Skeletal muscle cell (primary cell): ENCODE measurements around the gene ZNF668.

Experiments used
- DNase-seq: peaks from one replicate; pipeline ENCODE4 v3.0.0-alpha.2; 2010; ENCODE audit warnings: low read depth
- H3K4me3 ChIP-seq: 2 replicates; pipeline ENCODE4 v1.5.1; 2011; ENCODE audit warnings: low read depth, mild to moderate bottlenecking, control low read depth, low read length, moderate library complexity

The ZNF668 gene

DNA sequence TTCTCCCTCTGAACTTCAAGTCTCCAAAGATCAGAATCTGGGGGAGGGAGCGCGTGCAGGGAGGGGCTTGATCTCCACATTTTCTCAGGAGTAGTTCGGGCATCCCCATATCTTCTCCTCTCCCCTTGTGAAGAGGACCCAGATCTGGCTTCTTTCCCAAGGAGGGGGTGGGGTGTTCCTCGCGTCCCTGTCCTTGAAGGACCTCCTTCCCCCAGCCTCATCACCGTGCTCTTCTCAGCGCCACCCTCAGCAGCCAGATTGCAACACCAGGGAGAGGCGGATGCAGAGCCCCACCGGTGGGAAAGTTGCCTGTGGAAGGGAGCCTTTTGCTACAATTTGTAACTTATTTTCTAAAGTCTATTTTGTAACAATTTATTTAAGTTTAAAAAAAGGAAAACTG lies 9.0 kb upstream of the ZNF668 start:
- no peak for DNase-seq

DNA sequence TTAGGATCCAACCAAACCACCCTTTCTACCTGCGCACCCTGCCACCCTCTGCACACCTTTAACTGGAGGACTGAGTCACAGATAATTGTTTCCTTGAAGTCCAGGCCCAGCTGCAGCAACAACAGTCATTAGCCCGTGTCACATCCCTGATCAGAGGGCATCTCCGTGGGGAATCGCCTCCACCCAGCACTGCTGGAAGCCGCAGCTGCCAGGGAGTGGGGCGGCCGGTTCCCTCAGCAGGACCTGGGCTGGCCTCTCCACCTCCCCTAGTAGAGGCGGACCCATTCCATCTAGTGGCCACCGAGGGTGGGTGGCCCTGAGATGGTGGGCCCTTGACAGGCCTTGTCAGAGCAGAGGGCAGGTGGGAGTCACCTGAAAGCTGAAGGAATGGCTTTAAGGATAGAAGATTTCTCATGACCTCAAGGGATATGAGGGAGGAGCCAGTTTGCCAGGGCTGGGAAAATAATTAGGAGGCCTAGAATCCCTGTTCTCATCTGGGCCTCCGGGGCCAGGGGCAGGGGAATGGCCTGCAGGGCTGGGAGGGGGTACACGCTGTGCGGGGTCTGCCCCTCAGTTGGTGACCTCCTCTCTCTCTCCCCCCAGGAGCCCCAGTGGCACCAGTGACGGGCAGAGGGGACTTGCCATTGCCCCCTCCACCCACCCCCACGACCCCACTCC lies 8.5 kb upstream of the ZNF668 start:
- H3K4me3 ChIP-seq, result no peak overlapping the region
- no peak for DNase-seq

More for the DNA sequence above, 9.0 kb upstream of the ZNF668 start:
- H3K4me3 ChIP-seq, result no peak overlapping the region

DNA sequence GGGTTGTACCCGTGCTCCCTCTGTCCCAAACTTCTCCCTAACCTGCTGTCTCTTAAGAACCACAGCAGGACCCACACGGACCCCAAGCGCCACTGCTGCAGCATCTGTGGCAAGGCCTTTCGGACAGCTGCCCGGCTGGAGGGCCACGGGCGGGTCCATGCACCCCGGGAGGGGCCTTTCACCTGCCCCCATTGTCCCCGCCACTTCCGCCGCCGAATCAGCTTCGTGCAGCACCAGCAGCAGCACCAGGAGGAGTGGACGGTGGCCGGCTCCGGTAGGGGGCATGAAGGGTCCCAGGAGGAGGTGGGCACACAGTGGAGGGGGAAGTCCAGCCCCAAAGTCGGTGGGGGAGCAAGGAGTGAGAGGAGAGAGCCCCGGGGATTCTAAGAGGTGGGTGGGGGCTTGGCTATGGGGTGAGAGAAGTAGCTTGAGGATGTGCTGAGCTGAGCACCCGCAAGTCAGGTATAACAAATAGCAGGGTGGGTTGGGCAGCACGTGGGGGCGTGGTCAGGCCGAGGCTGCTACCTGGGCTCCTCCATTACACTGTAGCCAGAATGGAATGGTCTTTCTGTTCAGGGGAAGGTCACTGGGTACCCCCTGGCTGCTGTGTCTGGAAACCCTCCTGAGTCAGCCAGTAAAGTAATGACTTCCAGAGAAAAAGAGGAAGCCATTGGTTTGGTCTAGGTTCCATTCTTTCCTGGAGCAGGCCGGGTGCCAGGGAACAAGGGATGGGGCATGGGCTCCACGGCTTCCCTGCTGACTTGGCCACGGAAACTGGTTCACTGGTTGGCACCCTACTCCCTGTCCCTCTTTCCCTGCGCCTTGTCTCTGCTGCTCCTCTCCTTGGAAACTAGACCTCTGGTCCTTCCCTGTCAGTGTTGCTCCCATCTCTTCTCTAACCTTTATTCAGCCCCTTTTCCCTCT lies 7.7 kb upstream of the ZNF668 start:
- no peak for DNase-seq
- no peak overlapping the region for H3K4me3 ChIP-seq

DNA sequence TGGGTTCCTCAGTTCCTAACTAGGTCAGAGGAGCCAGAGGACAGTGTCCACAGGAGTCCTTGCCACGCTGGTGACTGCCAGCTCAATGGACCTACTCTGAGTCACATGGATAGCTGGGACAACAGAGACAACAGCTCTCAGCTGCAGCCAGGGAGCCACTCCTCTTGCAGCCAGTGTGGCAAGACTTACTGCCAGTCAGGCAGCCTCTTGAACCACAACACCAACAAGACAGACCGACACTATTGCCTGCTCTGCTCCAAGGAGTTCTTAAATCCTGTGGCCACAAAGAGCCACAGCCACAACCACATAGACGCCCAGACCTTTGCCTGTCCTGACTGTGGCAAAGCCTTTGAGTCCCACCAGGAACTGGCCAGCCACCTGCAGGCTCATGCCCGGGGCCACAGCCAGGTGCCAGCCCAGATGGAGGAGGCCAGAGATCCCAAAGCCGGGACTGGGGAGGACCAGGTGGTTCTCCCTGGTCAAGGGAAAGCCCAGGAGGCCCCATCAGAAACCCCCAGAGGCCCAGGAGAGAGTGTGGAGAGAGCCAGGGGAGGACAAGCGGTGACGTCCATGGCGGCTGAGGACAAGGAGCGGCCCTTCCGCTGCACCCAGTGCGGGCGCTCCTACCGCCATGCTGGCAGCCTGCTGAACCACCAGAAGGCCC lies 6.8 kb upstream of the ZNF668 start:
- DNase-seq, result no peak

DNA sequence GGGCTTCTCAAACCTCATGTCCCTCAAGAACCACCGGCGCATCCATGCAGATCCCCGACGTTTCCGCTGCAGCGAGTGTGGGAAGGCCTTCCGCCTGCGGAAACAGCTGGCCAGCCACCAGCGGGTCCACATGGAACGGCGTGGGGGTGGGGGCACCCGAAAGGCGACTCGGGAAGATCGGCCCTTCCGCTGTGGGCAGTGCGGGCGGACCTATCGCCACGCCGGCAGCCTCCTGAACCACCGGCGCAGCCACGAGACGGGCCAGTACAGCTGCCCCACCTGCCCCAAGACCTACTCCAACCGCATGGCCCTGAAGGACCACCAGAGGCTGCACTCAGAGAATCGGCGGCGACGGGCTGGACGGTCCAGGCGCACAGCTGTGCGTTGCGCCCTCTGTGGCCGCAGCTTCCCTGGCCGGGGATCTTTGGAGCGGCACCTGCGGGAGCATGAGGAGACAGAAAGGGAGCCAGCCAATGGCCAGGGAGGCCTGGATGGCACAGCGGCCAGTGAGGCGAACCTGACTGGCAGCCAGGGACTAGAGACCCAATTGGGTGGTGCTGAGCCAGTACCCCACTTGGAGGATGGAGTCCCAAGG lies 6.1 kb upstream of the ZNF668 start:
- DNase-seq, result no peak
- no peak overlapping the region for H3K4me3 ChIP-seq

More for the DNA sequence above, 6.8 kb upstream of the ZNF668 start:
- H3K4me3 ChIP-seq, result no peak overlapping the region

DNA sequence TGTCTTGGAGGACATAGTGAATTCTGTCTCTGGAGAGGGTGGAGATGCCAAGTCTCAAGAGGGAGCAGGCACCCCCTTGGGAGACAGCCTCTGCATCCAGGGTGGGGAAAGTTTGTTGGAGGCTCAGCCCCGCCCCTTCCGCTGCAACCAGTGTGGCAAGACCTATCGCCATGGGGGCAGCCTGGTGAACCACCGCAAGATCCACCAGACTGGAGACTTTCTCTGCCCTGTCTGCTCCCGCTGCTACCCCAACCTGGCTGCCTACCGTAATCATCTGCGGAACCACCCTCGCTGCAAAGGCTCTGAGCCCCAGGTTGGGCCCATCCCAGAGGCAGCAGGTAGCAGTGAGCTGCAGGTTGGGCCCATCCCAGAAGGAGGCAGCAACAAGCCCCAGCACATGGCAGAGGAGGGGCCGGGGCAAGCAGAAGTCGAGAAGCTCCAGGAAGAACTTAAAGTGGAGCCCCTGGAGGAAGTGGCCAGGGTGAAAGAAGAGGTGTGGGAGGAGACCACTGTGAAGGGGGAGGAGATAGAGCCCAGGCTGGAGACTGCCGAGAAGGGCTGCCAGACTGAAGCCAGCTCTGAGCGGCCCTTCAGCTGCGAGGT lies 5.4 kb upstream of the ZNF668 start:
- no peak for DNase-seq
- H3K4me3 ChIP-seq, result no peak overlapping the region

DNA sequence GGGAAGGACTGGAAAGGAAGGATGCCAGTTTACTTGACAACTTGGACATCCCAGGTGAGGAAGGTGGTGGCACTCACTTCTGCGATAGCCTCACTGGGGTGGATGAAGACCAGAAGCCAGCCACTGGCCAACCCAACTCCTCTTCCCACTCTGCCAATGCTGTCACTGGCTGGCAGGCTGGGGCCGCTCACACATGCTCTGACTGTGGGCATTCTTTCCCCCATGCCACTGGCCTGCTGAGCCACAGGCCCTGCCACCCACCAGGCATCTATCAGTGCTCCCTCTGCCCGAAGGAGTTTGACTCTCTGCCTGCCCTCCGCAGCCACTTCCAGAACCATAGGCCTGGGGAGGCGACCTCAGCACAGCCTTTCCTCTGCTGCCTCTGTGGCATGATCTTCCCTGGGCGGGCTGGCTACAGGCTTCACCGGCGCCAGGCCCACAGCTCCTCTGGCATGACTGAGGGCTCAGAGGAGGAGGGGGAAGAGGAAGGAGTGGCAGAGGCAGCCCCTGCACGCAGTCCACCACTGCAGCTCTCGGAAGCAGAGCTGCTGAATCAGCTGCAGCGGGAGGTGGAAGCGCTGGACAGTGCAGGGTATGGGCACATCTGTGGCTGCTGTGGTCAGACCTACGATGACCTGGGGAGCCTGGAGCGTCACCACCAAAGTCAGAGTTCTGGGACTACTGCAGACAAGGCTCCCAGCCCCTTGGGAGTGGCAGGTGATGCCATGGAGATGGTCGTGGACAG lies 4.7 kb upstream of the ZNF668 start:
- no peak for DNase-seq
- H3K4me3 ChIP-seq, result no peak overlapping the region

DNA sequence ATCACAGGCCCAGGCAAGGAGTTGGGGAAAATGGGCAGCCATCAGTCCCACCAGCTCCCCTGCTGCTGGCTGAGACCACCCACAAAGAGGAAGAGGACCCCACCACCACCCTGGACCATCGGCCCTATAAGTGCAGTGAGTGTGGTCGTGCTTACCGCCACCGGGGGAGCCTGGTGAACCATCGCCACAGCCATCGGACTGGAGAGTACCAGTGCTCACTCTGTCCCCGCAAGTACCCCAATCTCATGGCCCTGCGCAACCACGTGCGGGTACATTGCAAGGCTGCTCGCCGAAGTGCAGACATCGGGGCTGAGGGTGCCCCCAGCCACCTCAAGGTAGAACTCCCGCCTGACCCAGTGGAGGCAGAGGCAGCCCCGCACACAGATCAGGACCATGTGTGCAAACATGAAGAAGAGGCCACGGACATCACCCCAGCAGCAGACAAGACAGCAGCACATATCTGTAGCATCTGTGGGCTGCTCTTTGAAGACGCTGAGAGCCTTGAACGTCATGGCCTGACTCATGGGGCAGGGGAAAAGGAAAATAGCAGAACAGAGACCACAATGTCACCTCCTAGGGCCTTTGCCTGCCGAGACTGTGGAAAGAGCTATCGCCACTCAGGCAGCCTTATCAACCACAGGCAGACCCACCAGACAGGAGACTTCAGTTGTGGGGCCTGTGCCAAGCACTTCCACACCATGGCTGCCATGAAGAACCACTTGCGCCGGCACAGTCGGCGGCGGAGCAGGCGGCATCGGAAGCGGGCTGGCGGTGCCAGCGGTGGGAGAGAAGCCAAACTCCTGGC lies 3.8 kb upstream of the ZNF668 start:
- H3K4me3 ChIP-seq, result no peak overlapping the region
- no peak for DNase-seq

DNA sequence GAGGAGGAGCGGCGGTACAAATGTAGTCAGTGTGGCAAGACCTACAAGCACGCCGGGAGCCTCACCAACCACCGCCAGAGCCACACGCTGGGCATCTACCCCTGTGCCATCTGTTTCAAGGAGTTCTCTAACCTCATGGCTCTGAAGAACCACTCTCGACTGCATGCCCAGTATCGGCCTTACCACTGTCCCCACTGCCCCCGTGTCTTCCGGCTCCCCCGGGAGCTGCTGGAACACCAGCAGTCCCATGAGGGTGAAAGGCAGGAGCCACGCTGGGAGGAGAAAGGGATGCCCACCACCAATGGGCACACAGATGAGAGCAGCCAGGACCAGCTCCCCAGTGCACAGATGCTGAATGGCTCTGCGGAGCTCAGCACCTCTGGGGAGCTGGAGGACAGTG lies 3.0 kb upstream of the ZNF668 start:
- no peak overlapping the region for H3K4me3 ChIP-seq
- no peak for DNase-seq

DNA sequence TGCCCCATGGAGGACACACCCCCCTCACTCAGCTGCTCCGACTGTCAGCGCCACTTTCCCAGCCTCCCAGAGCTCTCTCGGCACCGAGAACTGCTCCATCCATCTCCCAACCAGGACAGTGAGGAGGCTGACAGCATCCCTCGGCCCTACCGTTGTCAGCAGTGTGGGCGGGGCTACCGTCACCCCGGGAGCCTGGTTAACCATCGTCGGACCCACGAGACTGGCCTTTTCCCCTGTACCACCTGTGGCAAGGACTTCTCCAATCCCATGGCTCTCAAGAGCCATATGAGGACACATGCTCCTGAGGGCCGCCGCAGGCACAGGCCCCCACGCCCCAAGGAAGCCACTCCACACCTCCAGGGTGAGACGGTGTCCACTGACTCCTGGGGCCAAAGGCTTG lies 2.3 kb upstream of the ZNF668 start:
- DNase-seq, result no peak
- no peak overlapping the region for H3K4me3 ChIP-seq

DNA sequence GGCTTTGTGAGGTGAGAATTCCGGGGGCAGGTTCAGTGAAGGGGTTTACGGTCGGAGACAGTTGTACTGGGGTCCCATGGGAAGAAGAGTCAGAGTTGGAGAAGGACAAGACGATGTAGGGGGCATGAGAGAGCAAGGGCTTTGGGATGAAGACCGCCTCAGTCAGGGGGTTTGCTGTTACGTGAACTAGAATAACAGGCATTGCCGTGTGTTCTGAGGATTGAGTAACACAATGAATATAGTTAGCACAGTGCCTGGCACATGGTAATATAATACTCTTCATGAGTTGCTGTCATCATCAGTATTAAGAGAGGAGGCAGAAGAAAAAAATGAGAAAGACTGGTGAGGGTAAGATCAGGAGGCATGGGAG lies 759 bp upstream of the ZNF668 start:
- DNase-seq, result no peak
- peak overlapping the region; percentile 96 for H3K4me3 ChIP-seq

DNA sequence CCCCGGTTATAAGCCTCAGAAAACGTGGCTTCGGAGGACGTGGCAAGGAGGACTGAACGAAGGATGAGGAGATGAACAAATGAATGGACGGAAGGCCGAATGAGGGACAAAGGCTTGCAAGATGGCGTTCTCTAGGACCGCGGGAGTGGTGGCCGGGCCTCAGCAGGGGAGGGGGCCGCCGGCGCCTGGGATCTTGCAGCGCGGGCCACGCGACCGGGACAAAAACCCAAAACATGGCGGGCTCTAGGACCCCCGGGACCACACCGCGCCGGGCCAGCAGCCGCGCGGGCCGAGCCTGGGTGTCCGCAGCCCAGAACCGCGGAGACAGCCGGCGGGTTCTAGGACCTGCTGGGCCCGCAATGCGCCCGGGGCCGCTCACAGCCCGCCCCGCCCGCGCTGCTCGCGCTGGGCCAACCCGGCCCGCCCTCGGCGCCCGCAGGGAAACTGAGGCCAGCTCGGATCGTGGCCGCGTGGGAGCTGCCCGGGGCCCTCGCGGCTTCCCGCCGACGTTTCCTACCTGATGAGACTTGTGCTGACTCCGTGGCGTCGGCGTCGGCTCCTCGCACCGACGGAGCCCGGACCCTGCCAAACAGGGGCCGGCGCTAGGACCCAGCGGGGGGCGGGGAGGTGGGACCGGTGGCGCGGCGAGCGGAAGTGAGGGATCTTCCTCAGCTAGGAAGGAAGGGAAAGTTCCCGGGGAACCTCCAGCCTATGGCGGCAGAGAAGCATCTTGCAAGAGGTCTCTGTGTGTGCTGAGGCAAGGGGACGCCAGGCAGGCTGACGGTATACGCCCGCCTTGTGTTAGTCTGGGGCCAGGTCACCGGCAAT lies 684 bp downstream of the ZNF668 start:
- H3K4me3 ChIP-seq, result peak overlapping the region; percentile 96
- peak; percentile 66 for DNase-seq

DNA sequence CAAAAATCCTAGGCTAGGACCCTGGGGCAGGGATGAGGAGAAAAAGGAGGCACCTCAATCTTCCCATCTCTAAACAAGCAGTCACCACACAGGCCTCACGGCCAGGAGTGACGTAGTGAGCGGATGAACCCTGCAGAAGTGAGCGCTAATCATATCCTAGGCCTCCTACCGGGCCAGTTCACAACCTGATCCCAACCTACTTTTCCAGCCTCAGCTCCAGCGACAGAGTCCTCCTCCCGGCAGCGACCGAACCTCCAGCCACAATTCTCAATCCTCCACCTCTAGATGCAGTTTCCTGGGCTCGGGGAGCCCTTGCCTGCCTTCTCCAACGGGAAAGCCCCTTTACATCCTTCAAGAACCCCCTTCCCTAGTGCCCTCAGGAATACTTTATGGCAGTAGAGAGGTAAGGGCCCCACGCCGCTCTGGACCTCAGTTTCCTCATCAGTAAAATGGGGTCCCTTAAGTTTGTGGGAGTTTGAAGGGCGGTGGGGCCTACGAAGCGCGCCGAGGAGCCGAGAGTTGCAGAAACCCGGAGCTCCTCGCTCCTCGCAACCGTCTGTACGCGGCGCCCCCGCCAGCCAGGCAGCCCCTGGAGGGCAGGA lies 1.4 kb downstream of the ZNF668 start:
- no peak for DNase-seq
- peak overlapping the region; percentile 96 for H3K4me3 ChIP-seq

DNA sequence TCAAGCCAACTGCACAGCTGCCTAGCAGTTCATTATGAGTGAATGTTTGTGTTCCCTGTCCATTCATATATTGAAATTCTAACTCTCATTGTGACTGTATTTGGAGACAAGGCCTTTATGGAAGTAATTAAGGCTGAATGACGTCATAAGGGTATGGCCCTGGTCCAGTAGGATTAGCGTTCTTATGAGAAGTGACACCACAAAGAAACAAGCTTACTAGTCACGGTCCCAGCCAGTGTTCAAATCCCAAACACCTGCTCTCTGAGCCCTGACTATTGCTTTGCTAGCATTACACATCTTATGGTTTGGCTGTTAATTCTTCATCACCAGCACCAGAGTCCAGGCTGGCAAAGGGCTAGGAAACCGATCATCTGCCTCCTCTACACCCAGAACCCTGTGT lies 2.2 kb downstream of the ZNF668 start:
- peak overlapping the region; percentile 96 for H3K4me3 ChIP-seq
- peak; percentile 79 for DNase-seq

DNA sequence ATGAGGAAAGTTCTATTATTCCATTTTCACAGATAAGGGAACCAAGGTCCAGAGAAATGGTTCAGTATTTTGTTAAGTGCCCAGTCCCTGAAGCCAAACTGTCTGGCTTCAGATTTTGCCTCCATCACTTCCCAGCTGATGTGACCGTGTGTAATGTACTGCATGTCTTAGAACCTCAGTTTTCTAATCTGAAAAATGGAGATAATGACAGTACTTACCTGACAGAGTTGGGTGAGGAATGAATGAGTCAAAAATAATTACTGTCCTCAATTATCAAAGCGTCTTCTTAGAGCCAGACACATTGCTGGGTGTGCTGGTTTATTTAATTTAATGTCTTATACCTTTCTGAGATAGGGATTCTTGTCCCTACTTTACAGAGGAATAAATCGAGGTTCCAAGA lies 6.7 kb downstream of the ZNF668 start:
- no peak overlapping the region for H3K4me3 ChIP-seq
- no peak for DNase-seq

DNA sequence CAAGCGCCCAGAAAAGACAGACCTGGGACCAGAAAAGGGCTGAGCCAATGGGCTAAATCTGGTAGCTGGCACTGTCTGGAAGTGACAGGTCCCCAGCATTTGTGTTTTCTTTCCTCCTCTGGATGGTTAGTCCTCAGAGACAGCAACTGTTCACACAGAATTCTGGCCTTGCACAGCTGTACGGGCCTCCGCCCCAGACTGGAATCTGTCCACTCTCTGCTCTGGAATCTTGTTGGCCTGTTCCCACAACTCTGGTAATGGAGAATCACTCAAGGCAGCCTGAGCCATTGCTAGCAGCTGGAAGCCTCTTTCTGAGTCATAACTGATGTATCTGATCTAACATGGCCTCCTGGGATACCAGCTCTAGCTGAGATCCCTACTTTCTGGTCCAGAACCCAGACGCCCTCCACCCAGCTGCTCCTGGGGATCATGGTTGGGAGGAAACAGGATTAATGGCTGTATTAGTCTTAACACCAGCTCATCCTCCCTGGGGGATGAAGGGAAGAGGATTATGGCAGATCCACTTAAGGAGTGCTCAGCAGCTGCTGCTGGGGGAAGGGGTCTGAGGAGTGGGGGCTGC lies 9.1 kb downstream of the ZNF668 start:
- DNase-seq, result peak; percentile 94
- no peak overlapping the region for H3K4me3 ChIP-seq
